OCI-LY1 (cell line): Measurements from ENCODE around the gene DUSP1.

ENCODE experiments used
- H2AFZ ChIP-seq: fragments of 200-600 bp; sonication (generic), shearing (Covaris generic); 2 replicates; pipeline ENCODE4 v1.6.0; 2014; ENCODE audit warnings: antibody characterized with exemption, mild to moderate bottlenecking, low read length
- H3F3A ChIP-seq: fragments of 200-600 bp; sonication (generic), shearing (Covaris generic); 2 replicates; pipeline ENCODE4 v1.6.0; 2014; ENCODE audit warnings: mild to moderate bottlenecking, antibody characterized with exemption, low read length, moderate library complexity; ENCODE audit not compliant: insufficient read depth
- H3K27ac ChIP-seq: fragments of 200-600 bp; sonication (generic); 2 replicates; pipeline ENCODE4 v1.5.1; 2014; ENCODE audit warnings: low read length, mixed run types, mild to moderate bottlenecking, low read depth; ENCODE audit not compliant: poor library complexity, severe bottlenecking
- H3K27me3 ChIP-seq: fragments of 200-600 bp; sonication (generic); 2 replicates; pipeline ENCODE4 v1.6.0; 2014; ENCODE audit warnings: antibody characterized with exemption, mild to moderate bottlenecking, low read length, moderate library complexity; ENCODE audit not compliant: insufficient read depth
- H3K36me3 ChIP-seq: fragments of 200-600 bp; sonication (generic); 2 replicates; pipeline ENCODE4 v1.6.1; 2014; ENCODE audit warnings: mild to moderate bottlenecking, antibody characterized with exemption, low read length, moderate library complexity, mixed read lengths; ENCODE audit not compliant: insufficient read depth
- H3K4me1 ChIP-seq: fragments of 200-600 bp; sonication (generic); 2 replicates; pipeline ENCODE4 v1.5.1; 2014; ENCODE audit warnings: mild to moderate bottlenecking, low read length, moderate library complexity; ENCODE audit not compliant: insufficient read depth, severe bottlenecking
- H3K4me2 ChIP-seq: fragments of 200-600 bp; sonication (generic), shearing (Covaris generic); 2 replicates; pipeline ENCODE4 v1.6.1; 2014; ENCODE audit warnings: low read length
- H3K4me3 ChIP-seq: fragments of 200-600 bp; sonication (generic); 2 replicates; pipeline ENCODE4 v1.5.1; 2014; ENCODE audit warnings: low read length, low read depth, mild to moderate bottlenecking, mixed read lengths; ENCODE audit not compliant: poor library complexity, severe bottlenecking
- H3K79me2 ChIP-seq: fragments of 200-600 bp; shearing (Covaris generic); 2 replicates; pipeline ENCODE4 v1.6.1; 2016; ENCODE audit warnings: mixed run types, low read length, mixed read lengths; ENCODE audit not compliant: insufficient read depth
- H3K9ac ChIP-seq: fragments of 200-600 bp; sonication (generic), shearing (Covaris generic); 2 replicates; pipeline ENCODE4 v1.6.1; 2014; ENCODE audit warnings: mild to moderate bottlenecking, low read length, mixed read lengths
- H3K9me2 ChIP-seq: fragments of 200-600 bp; sonication (generic), shearing (Covaris generic); 2 replicates; pipeline ENCODE4 v1.6.1; 2014; ENCODE audit warnings: low read depth, mild to moderate bottlenecking, low read length, mixed read lengths
- H3K9me3 ChIP-seq: fragments of 200-600 bp; shearing (Covaris generic); 2 replicates; pipeline ENCODE4 v1.6.1; 2014; ENCODE audit warnings: low read length, mixed read lengths
- H4K20me1 ChIP-seq: fragments of 200-600 bp; sonication (generic), shearing (Covaris generic); 2 replicates; pipeline ENCODE4 v1.6.0; 2016; ENCODE audit warnings: mild to moderate bottlenecking, low read length; ENCODE audit not compliant: insufficient read depth
- CTCF ChIP-seq: fragments of 200-600 bp; sonication (generic), shearing (Covaris generic); IDR thresholded peaks from 2 replicates; pipeline ENCODE4 v1.5.1; 2017; ENCODE audit warnings: mild to moderate bottlenecking, antibody characterized with exemption, low read length, moderate library complexity, mixed read lengths
- EZH2 ChIP-seq: fragments of 200-600 bp; sonication (generic), shearing (Covaris generic); IDR thresholded peaks from 2 replicates; pipeline ENCODE4 v1.8.0; 2017; ENCODE audit warnings: borderline replicate concordance, mixed run types, mild to moderate bottlenecking, antibody characterized with exemption, low read length, moderate library complexity, mixed read lengths

The DUSP1 gene

GRCh38 chr5:172730981-172731679 is 39.9 kb downstream of the DUSP1 start:
- Histone ChIP-seq H3F3A (no peaks in the 10 kb centered on the region), H3K27ac (no peak overlapping the region), H3K27me3 (peaks cover 8% of the 10 kb centered on the region), H3K4me2 (no peak overlapping the region), H3K36me3 (no peaks in the 10 kb centered on the region), H3K79me2 (no peaks in the 10 kb centered on the region), H2AFZ (no peak overlapping the region), H3K9me2 (no peaks in the 10 kb centered on the region), H4K20me1 (no peaks in the 10 kb centered on the region), H3K9ac (no peak overlapping the region), H3K4me3 (no peak overlapping the region), H3K9me3 (no peaks in the 10 kb centered on the region), H3K4me1 (no peaks in the 10 kb centered on the region)
- TF ChIP-seq EZH2 (no peak), CTCF (no peak)

GRCh38 chr5:172730222-172730621 is 40.8 kb downstream of the DUSP1 start:
- Histone ChIP-seq H3K9ac (no peak overlapping the region), H2AFZ (no peak overlapping the region), H3K9me3 (no peaks in the 10 kb centered on the region), H3K4me1 (no peaks in the 10 kb centered on the region), H4K20me1 (no peaks in the 10 kb centered on the region), H3K9me2 (no peaks in the 10 kb centered on the region), H3F3A (no peaks in the 10 kb centered on the region), H3K79me2 (no peaks in the 10 kb centered on the region), H3K27me3 (peaks cover 8% of the 10 kb centered on the region), H3K4me3 (no peak overlapping the region), H3K36me3 (no peaks in the 10 kb centered on the region), H3K27ac (no peak overlapping the region), H3K4me2 (no peak overlapping the region)
- TF ChIP-seq CTCF: no peak

GRCh38 chr5:172729588-172729987 is 41.4 kb downstream of the DUSP1 start:
- H3K79me2 ChIP-seq: no peaks in the 10 kb centered on the region
- no peak overlapping the region for H3K4me2 ChIP-seq
- no peak overlapping the region for H3K27ac ChIP-seq
- H3K36me3 ChIP-seq: no peaks in the 10 kb centered on the region
- H3K9me3 ChIP-seq: no peaks in the 10 kb centered on the region
- no peak overlapping the region for H3K4me3 ChIP-seq
- no peak overlapping the region for H3K9ac ChIP-seq
- H3F3A ChIP-seq: no peaks in the 10 kb centered on the region
- H3K27me3 ChIP-seq: peaks cover 8% of the 10 kb centered on the region
- TF ChIP-seq EZH2: no peak
- no peak for TF ChIP-seq CTCF
- H3K9me2 ChIP-seq: no peaks in the 10 kb centered on the region
- no peak overlapping the region for H2AFZ ChIP-seq
- no peaks in the 10 kb centered on the region for H3K4me1 ChIP-seq
- no peaks in the 10 kb centered on the region for H4K20me1 ChIP-seq
